SU-DHL-6 (cell line): ENCODE measurements around the gene C12orf60.

Experiments
- EZH2phosphoT487 ChIP-seq: fragments of 200-600 bp; sonication (generic), shearing (Covaris generic); conservative IDR thresholded peaks from 2 replicates; pipeline ENCODE4 v1.6.1; 2018; ENCODE audit warnings: mild to moderate bottlenecking, antibody characterized with exemption, low read length, moderate library complexity, mixed read lengths
- TF ChIP-seq, protein P1 (sequence below): fragments of 200-600 bp; sonication (generic); IDR thresholded peaks from one replicate; pipeline ENCODE4 v1.5.1; 2017; ENCODE audit warnings: antibody characterized with exemption, mild to moderate bottlenecking, low read length, moderate library complexity; ENCODE audit not compliant: insufficient read depth, poor library complexity, severe bottlenecking

DNA sequence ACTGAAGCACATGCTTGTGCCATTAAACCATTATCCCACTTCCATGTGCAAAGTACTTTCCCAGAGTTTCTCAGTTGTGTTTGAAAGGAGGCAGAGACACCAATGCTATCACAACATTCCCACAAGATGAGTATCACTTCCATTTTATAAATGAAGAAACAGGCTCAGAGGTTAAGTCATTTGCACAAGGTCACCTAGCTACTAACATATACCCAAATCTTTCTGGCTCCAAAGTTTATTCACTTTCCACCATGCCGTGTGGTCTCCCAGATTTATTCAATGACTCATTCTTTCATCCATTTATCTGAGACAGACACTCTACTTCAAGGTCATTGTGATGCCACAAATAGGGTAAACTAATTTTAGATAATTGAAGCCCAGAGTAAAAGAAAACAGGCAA lies 30.5 kb downstream of the C12orf60 start:
- TF ChIP-seq, protein P1, sequence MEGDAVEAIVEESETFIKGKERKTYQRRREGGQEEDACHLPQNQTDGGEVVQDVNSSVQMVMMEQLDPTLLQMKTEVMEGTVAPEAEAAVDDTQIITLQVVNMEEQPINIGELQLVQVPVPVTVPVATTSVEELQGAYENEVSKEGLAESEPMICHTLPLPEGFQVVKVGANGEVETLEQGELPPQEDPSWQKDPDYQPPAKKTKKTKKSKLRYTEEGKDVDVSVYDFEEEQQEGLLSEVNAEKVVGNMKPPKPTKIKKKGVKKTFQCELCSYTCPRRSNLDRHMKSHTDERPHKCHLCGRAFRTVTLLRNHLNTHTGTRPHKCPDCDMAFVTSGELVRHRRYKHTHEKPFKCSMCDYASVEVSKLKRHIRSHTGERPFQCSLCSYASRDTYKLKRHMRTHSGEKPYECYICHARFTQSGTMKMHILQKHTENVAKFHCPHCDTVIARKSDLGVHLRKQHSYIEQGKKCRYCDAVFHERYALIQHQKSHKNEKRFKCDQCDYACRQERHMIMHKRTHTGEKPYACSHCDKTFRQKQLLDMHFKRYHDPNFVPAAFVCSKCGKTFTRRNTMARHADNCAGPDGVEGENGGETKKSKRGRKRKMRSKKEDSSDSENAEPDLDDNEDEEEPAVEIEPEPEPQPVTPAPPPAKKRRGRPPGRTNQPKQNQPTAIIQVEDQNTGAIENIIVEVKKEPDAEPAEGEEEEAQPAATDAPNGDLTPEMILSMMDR = no peak
- TF ChIP-seq EZH2phosphoT487 = no peak
